ENCODE data around the gene OBSCN.

OBSCN gene

GRCh38 chr1:228325267-228325666 is 117.4 kb downstream of the OBSCN start:
- no peak for DNase-seq (ENCODE audit: low read depth)

GRCh38 chr1:228329887-228330286 is 122.0 kb downstream of the OBSCN start:
- no peak for DNase-seq (ENCODE audit: low read depth)

- no peak for DNase-seq (ENCODE audit: low read depth)
Measured at GRCh38 chr1:228332797-228333738, 125.2 kb downstream of the OBSCN start.

GRCh38 chr1:228333739-228334115 is 125.9 kb downstream of the OBSCN start:
- DNase-seq (ENCODE audit: low read depth), result no peak

GRCh38 chr1:228334226-228334935 is 126.5 kb downstream of the OBSCN start:
- no peak for DNase-seq (ENCODE audit: low read depth)

GRCh38 chr1:228334954-228335353 is 127.1 kb downstream of the OBSCN start:
- DNase-seq (ENCODE audit: low read depth), result no peak

GRCh38 chr1:228335406-228336307 is 127.8 kb downstream of the OBSCN start:
- DNase-seq (ENCODE audit: low read depth), result no peak

- peak; percentile 12 for DNase-seq (ENCODE audit: low read depth)
Measured at GRCh38 chr1:228336308-228337030, 128.6 kb downstream of the OBSCN start.

- no peak for DNase-seq (ENCODE audit: low read depth)
Measured at GRCh38 chr1:228337031-228337564, 129.3 kb downstream of the OBSCN start.

- DNase-seq (ENCODE audit: low read depth), result no peak
Measured at GRCh38 chr1:228337711-228338520, 130.1 kb downstream of the OBSCN start.

GRCh38 chr1:228338521-228339051 is 130.7 kb downstream of the OBSCN start:
- no peak for DNase-seq (ENCODE audit: low read depth)

GRCh38 chr1:228339059-228339704 is 131.3 kb downstream of the OBSCN start:
- no peak for DNase-seq (ENCODE audit: low read depth)

GRCh38 chr1:228339766-228340685 is 132.2 kb downstream of the OBSCN start:
- no peak for DNase-seq (ENCODE audit: low read depth)

GRCh38 chr1:228340686-228341449 is 133.0 kb downstream of the OBSCN start:
- DNase-seq (ENCODE audit: low read depth), result no peak

- no peak for DNase-seq (ENCODE audit: low read depth)
Measured at GRCh38 chr1:228341450-228341813, 133.6 kb downstream of the OBSCN start.

GRCh38 chr1:228341814-228342626 is 134.2 kb downstream of the OBSCN start:
- DNase-seq (ENCODE audit: low read depth), result no peak

All from GM04504 (cell line).